GM08714 (cell line): Measurements from ENCODE around the gene PLEKHM1.
A peak's percentile ranks its signal among the peaks of the same experiment; 100 is the strongest.
"Not testable (repeated sequence)": the region's sequence is repeated elsewhere in the genome, so short reads cannot be mapped to it uniquely, and the experiment has no call there.

Experiments used
- H3K4me3 ChIP-seq: fragments of 200-500 bp; sonication (Bioruptor generic); 2 replicates; pipeline ENCODE4 v1.5.1; 2014; ENCODE audit warnings: mild to moderate bottlenecking, low read length, inconsistent platforms
- ZNF274 ChIP-seq: IDR thresholded peaks from 2 replicates; pipeline ENCODE4 v1.6.1; 2012; ENCODE audit warnings: mild to moderate bottlenecking, low read depth, low read length

PLEKHM1 gene

GRCh38 chr17:45441526-45442310 lies 48.8 kb downstream of the PLEKHM1 start:
- TF ChIP-seq ZNF274 = no peak
- no peak overlapping the region for H3K4me3 ChIP-seq

- H3K4me3 ChIP-seq = not testable (repeated sequence)
Measured at GRCh38 chr17:45440839-45441515, 49.5 kb downstream of the PLEKHM1 start.

GRCh38 chr17:45440161-45440778 lies 50.3 kb downstream of the PLEKHM1 start:
- TF ChIP-seq ZNF274 = no peak
- H3K4me3 ChIP-seq = no peak overlapping the region

- no peak for TF ChIP-seq ZNF274
- no peak overlapping the region for H3K4me3 ChIP-seq
Measured at GRCh38 chr17:45438931-45439610, 51.5 kb downstream of the PLEKHM1 start.

GRCh38 chr17:45437465-45438283 lies 52.8 kb downstream of the PLEKHM1 start:
- H3K4me3 ChIP-seq = no peak overlapping the region
- no peak for TF ChIP-seq ZNF274

- no peak overlapping the region for H3K4me3 ChIP-seq
- TF ChIP-seq ZNF274 = no peak
Measured at GRCh38 chr17:45436625-45437464, 53.7 kb downstream of the PLEKHM1 start.

- H3K4me3 ChIP-seq = no peak overlapping the region
- TF ChIP-seq ZNF274 = no peak
Measured at GRCh38 chr17:45436161-45436560, 54.4 kb downstream of the PLEKHM1 start.

GRCh38 chr17:45435481-45435880 lies 55.0 kb downstream of the PLEKHM1 start:
- H3K4me3 ChIP-seq = no peak overlapping the region
- TF ChIP-seq ZNF274 = no peak

- no peak for TF ChIP-seq ZNF274
- no peak overlapping the region for H3K4me3 ChIP-seq
Measured at GRCh38 chr17:45433159-45433535, 57.4 kb downstream of the PLEKHM1 start.

GRCh38 chr17:45432405-45433158 lies 57.9 kb downstream of the PLEKHM1 start, which contains the start of gene ARHGAP27:
ARHGAP27 (minus strand) TSS chr17:45432870; CDS start chr17:45430279, 2,591 bp downstream.
- TF ChIP-seq ZNF274 = no peak
- peak within 1 kb of the TSS; percentile 84; the same call in 1 of the 2 replicates for H3K4me3 ChIP-seq

- TF ChIP-seq ZNF274 = no peak
- peak overlapping the region; percentile 84; the same call in 1 of the 2 replicates for H3K4me3 ChIP-seq
Measured at GRCh38 chr17:45431531-45432404, 58.8 kb downstream of the PLEKHM1 start.
